SKM-1 (cell line): ENCODE measurements around the gene TEF.

ENCODE experiments used
- DNase-seq: peaks from one replicate; lab custom pipeline; 2025; ENCODE audit not compliant: unreplicated experiment; lab: John Stamatoyannopoulos, UW

The TEF gene

GRCh38 chr22:41353862-41354575, 27.7 kb upstream of the TEF start:
- no peak for DNase-seq

DNA sequence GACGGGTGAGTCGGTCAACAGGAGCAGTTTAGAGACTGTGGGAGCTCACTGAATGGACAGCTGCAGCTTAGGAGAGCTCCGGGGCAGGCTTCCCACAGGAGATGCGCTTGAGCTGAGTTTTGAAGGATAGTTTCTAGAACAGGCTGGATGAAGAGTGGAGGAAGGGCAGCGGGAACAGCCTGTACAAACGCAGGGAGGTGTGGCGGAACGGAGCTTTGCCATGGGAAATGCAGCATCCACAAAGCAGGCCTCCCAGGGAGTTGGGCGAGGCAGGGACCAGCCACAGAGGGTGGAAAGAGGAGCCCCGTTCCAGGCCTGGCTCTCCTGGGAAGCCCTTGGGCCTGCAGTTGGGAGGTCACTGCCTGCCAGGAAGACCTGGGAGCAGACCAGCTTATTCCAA, 26.8 kb upstream of the TEF start:
- DNase-seq: no peak

- DNase-seq: no peak
Measured at GRCh38 chr22:41355895-41356294, 25.8 kb upstream of the TEF start.

DNA sequence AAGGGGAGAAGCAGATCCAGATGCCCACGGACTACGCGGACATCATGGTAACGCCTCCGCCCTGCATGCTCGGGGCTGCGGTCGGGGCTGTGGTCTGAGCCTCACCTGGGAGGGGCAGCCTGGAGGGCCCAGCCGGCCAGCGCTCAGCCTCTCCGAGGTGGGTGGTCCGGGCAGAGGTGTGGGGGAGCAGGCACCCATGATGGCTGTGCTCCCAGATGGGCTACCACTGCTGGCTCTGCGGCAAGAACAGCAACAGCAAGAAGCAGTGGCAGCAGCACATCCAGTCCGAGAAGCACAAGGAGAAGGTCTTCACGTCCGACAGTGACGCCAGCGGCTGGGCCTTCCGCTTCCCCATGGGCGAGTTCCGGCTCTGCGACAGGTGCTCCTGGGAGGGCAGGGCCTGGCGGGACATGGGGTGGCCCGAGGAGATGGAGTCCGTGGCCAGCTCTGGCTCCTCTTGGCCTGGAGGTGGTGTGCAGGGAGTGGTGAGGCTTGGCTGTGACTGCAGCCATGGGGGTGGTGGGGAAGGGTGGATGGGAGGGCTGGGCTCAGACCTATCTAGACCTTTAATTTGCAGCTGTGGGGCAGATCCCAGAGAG, 25.2 kb upstream of the TEF start:
- no peak for DNase-seq

DNA sequence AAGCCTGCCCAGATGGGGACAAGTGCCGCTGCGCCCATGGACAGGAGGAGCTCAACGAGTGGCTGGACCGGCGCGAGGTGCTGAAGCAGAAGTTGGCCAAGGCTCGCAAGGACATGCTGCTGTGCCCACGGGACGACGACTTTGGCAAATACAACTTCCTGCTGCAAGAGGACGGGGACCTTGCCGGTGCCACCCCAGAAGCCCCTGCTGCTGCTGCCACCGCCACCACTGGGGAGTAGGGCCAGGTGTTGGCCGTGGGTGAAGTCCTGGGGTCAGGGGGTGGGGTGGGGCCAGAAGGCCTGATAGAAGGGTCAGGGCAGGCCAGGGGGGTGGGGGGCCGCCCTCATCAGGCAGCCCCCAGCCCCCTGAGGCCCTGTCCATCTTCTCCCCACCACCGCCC, 24.6 kb upstream of the TEF start:
- DNase-seq: no peak

GRCh38 chr22:41358927-41359326, 22.8 kb upstream of the TEF start:
- no peak for DNase-seq

DNA sequence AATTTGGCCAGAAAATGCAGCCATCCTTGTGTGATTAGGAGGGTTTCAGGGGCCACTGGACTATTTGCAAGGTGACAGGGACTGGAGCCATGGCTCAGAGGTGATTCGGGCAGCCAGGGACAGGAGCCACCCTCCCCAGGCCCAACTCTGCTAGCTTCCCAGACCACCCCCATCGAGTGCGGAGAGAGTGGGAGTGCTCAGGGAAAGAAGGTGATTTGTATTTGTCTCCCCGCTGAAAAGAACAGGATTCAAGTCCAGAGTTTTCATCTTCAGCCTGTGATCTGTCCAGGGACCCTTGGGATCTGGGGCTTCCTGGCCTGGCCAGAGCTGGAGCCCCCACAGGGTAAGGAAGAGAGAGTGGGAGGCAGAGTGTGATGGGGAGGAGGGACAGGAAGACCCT, 22.4 kb upstream of the TEF start:
- no peak for DNase-seq

DNA sequence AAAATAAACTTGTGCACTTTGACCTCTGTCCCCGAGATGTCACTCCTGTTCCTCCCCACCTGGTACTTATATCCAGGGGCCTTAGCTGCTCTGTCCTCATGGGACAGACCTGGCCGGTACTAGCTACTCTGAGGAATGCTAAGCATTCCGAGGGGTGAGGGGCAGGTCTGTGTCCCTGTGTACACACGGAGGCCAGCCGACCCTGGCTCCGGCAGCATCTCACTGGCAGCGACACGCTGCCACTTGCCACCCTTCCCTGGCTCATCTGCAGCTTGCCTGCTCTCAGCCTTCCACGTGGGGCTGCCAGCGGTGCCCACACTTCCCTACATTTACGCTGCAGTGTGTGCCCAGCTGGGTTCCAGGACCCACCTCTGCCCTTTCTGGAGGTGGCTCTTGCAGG, 21.6 kb upstream of the TEF start:
- no peak for DNase-seq

DNA sequence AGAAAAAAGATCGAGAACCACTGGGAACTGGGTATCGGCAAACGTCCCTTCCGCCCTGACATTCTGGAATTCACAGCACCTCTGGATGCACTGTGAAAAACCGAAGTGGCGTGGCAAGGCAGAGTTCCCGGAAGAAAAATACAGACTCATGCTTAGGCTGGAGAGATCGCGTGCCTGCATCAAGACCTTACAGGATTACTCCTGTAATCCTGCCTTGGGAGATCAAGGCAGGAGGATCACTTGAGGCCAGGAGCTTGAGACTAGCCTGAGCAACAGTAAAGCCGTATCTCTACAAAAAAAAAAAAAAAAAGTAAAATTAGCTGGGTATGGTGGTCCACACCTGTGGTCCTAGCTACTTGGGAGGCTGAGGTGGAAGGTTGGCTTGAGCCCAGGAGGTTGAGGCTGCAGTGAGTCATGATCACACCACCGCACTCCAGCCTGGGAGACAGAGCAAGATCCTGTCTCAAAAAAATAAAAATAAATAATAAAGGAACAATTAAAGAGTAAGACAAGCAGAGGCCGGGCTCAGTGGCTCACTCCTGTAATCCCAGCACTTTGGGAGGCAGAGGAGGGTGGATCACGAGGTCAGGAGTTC, 19.9 kb upstream of the TEF start:
- no peak for DNase-seq

DNA sequence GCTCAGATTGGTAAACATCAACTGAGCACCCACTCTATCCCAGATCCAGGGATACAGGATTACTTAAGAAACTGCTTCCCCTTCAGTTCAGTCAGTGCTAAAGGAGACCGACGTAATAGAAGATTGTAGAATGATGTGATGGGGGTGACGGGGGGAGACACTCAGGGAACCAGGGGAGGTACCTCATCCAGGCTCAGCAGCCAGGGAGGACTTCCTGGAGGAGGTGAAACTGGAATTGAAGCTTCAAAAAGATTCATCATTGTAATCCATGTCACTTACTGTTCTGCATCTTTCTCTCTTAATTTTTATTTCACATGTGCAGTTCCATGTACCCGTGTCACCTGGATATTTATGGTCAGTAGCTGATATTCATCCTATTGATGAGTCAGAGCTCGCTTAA, 19.1 kb upstream of the TEF start:
- no peak for DNase-seq

DNA sequence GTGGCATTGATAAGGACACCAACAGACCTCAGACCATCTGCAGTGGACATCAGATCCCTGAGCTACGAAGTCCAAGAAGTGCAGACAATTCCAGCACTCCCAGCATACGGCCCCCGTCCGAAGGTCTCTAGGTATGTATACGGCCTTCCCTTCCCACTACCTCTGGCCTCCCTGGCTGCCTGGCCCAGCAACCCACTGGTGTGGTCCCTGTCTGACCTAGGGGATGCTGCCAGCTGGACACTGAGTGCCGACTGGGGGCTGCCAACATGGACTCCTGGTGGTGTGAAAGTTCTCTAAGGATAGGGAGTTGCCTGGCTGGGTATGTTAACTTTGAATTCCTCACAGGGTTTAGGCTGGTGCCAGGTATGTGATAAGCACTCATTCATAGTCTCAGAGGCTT, 17.5 kb upstream of the TEF start:
- no peak for DNase-seq

- no peak for DNase-seq
Measured at GRCh38 chr22:41364955-41365354, 16.8 kb upstream of the TEF start.

DNA sequence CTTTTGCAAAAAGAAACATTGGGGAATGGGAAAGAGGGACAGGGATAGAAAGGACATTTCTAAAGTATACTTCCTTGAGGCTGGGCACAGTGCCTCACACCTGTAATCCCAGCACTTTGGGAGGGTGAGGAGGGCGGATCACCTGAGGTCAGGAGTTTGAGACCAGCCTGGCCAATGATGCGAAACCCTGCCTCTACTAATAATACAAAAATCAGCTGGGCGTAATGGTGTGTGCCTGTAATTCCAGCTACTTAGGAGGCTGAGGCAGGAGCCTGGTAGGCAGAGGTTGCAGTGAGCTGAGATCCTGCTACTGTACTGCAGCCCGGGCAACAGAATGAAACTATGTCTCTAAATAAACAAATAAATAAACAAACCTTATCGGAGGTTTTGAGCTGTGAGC, 16.3 kb upstream of the TEF start:
- DNase-seq: no peak

- no peak for DNase-seq
Measured at GRCh38 chr22:41366323-41367029, 15.3 kb upstream of the TEF start.

DNA sequence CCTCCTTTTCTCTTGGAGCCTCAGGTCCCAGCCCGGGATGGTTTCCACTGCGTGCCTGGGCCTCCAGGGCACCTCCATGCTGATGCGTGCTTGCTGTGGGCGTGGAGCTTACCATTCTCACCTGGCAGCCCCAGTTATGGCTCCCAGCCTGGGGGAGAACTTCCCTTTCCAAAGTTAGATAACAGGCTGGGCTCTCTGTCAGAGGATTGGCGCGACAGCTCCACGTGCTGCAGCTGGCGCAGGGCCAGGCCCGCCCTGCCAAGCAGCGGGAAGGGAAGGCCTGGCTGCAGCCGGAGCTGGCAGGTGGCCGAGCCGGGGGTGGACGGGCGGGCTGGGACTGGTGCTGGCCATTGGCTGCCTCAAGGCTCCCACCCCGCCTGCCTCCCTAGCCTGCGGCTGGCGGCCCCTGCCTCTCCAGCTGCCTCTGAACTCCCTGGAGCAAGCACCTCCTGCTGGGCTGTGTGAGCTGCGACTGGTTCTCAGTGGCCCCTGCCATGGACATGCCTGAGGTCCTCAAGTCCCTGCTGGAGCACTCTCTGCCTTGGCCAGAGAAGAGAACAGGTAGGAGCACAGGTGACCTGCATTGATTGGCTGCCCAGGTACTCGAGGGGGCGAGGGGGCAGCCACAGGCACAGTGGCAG, 14.6 kb upstream of the TEF start:
- peak; percentile 65 for DNase-seq

GRCh38 chr22:41367680-41368542, 13.8 kb upstream of the TEF start:
- DNase-seq: no peak

GRCh38 chr22:41368543-41369423, 13.0 kb upstream of the TEF start:
- no peak for DNase-seq

DNA sequence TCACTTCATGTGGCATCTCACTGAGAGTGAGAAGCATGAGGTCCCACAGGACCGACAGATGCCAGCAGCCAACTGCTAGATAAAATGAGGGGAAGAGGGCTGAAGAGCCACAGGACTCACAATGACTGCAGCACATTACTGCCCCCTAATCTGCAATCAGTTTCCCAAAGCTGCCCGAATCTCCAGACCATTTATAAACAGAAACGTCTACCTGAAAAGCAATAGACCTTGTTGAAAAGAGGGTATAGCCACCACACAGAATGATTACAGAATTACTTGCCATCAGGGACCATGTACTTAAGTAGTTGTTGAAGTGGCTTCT, 12.4 kb upstream of the TEF start:
- DNase-seq: no peak

DNA sequence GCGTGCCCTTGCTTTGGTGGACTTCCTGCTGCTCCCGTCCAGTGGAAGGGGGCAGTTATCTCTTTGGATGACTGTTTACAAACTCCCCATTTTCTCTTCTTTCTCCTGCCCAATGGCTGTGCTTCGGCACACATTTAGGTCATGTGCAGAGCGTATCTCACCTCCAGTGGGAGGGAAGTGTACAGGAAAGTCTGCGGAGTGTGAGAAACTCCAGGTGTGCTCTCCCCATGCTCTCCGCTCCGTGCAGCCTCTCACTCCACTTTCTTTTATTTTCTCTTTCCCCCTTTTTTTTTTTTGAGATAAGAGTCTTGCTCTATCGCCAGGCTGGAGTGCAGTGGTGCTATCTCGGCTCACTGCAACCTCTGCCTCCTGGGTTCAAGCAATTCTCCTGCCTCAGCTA, 11.9 kb upstream of the TEF start:
- no peak for DNase-seq

DNA sequence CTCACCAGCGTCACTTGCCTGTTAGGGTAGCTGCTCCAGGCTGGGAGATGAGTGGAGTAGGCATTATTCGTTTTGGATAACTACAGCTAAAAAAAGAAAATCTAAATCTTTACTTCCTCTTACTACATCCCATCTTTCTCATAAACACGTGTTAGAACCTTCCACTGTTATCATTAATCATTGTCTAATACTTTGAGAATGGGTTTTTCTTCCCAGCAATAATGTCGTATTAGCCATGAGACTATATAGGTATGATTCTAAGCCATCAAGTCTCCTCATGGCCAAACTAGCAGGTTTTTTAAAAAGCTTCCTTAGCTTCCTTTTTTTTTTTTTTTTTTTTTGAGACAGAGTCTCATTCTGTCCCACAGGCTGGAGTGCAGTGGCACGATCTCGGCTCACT, 3.9 kb upstream of the TEF start:
- no peak for DNase-seq
